Mesenchymal stem cell (in vitro differentiated cells and primary cell): Measurements from ENCODE around the gene NTMT2.

Source experiments
- DNase-seq: peaks from one replicate; pipeline ENCODE4 v3.0.0-alpha.2; 2013
- H2AFZ ChIP-seq: one replicate; pipeline ENCODE4 v1.6.1; 2013; ENCODE audit warnings: low read depth, mild to moderate bottlenecking, control low read depth, inconsistent platforms, low read length, moderate library complexity
- H2AK5ac ChIP-seq: 2 replicates; pipeline ENCODE4 v1.6.1; 2013; ENCODE audit warnings: low read length, moderate library complexity, mild to moderate bottlenecking, inconsistent platforms; ENCODE audit not compliant: severe bottlenecking
- H2BK120ac ChIP-seq: one replicate; pipeline ENCODE4 v1.6.1; 2013; ENCODE audit warnings: low read depth, mild to moderate bottlenecking, inconsistent platforms, low read length, moderate library complexity
- H2BK12ac ChIP-seq, 2 experiments: one replicate each; pipeline ENCODE4 v1.6.1; 2013; ENCODE audit warnings: inconsistent platforms in 2 of 2, low read length in 2 of 2, mild to moderate bottlenecking in 2 of 2, moderate library complexity in 2 of 2, control low read depth in 1 of 2
- H2BK15ac ChIP-seq: one replicate; pipeline ENCODE4 v1.6.1; 2013; ENCODE audit warnings: mild to moderate bottlenecking, low read depth, inconsistent platforms; ENCODE audit not compliant: poor library complexity, severe bottlenecking
- H2BK5ac ChIP-seq: 2 replicates; pipeline ENCODE4 v1.6.1; 2013; ENCODE audit warnings: low read depth, mild to moderate bottlenecking, low read length, control low read depth, inconsistent platforms; ENCODE audit not compliant: poor library complexity, severe bottlenecking
- H3K14ac ChIP-seq, 2 experiments: one replicate each; pipeline ENCODE4 v1.6.1; 2013; ENCODE audit warnings: inconsistent platforms in 2 of 2, low read length in 2 of 2, control low read depth in 1 of 2, mild to moderate bottlenecking in 1 of 2, moderate library complexity in 1 of 2
- H3K18ac ChIP-seq, 2 experiments: one replicate each; pipeline ENCODE4 v1.6.1; 2013; ENCODE audit warnings: inconsistent platforms in 2 of 2, low read length in 2 of 2, control low read depth in 1 of 2, low read depth in 1 of 2, mild to moderate bottlenecking in 1 of 2
- H3K23ac ChIP-seq, 2 experiments: one replicate each; pipeline ENCODE4 v1.6.1; 2013; ENCODE audit warnings: inconsistent platforms in 2 of 2, low read length in 2 of 2, mild to moderate bottlenecking in 2 of 2, moderate library complexity in 2 of 2, control low read depth in 1 of 2
- H3K27ac ChIP-seq: 2 replicates; pipeline ENCODE4 v1.5.1; 2013; ENCODE audit warnings: mild to moderate bottlenecking, moderate library complexity, low read length, control low read depth, inconsistent platforms; ENCODE audit not compliant: poor library complexity, severe bottlenecking
- H3K27me3 ChIP-seq, 2 experiments: 2 replicates each; pipeline versions ENCODE4 v1.6.1 to v1.7.0; 2013; ENCODE audit warnings: low read length in 2 of 2, mild to moderate bottlenecking in 2 of 2, moderate library complexity in 2 of 2, control low read depth in 1 of 2, inconsistent platforms in 1 of 2; ENCODE audit not compliant: control insufficient read depth in 1 of 2, insufficient read depth in 1 of 2
- H3K36me3 ChIP-seq, 2 experiments: 2 replicates each; pipeline versions ENCODE4 v1.6.1 to v1.7.0; 2013; ENCODE audit warnings: low read length in 2 of 2, control low read depth in 1 of 2, inconsistent platforms in 1 of 2, low read depth in 1 of 2, mild to moderate bottlenecking in 1 of 2; ENCODE audit not compliant: insufficient read depth in 2 of 2, control insufficient read depth in 1 of 2
- H3K4ac ChIP-seq, 2 experiments: one replicate each; pipeline ENCODE4 v1.6.1; 2013; ENCODE audit warnings: inconsistent platforms in 2 of 2, low read length in 2 of 2, mild to moderate bottlenecking in 2 of 2, moderate library complexity in 2 of 2, control low read depth in 1 of 2, low read depth in 1 of 2
- H3K4me1 ChIP-seq: 2 replicates; pipeline ENCODE4 v1.6.1; 2013; ENCODE audit warnings: low read depth, low read length, control low read depth; ENCODE audit not compliant: control insufficient read depth, insufficient read depth
- H3K4me2 ChIP-seq: 2 replicates; pipeline ENCODE4 v1.6.1; 2013; ENCODE audit warnings: low read length, mild to moderate bottlenecking, inconsistent platforms; ENCODE audit not compliant: poor library complexity, severe bottlenecking
- H3K4me3 ChIP-seq, 2 experiments: 2 replicates each; pipeline versions ENCODE4 v1.5.1 to v1.7.0; 2013; ENCODE audit warnings: low read length in 2 of 2, mild to moderate bottlenecking in 2 of 2, control low read depth in 1 of 2, low read depth in 1 of 2; ENCODE audit not compliant: insufficient read depth in 1 of 2
- H3K79me1 ChIP-seq: replicated peaks from 2 replicates; pipeline ENCODE4 v1.6.1; 2013; ENCODE audit warnings: mild to moderate bottlenecking, control low read depth, low read length, inconsistent platforms; ENCODE audit not compliant: poor library complexity, severe bottlenecking
- H3K9ac ChIP-seq: 2 replicates; pipeline ENCODE4 v1.7.0; 2013; ENCODE audit warnings: mild to moderate bottlenecking, low read length, moderate library complexity
- H3K9me3 ChIP-seq: 2 replicates; pipeline ENCODE4 v1.7.0; 2013; ENCODE audit warnings: mild to moderate bottlenecking, low read length; ENCODE audit not compliant: control insufficient read depth
- H4K8ac ChIP-seq: one replicate; pipeline ENCODE4 v1.6.1; 2013; ENCODE audit warnings: inconsistent platforms, mild to moderate bottlenecking, low read length, moderate library complexity
- H4K91ac ChIP-seq: one replicate; pipeline ENCODE4 v1.6.1; 2013; ENCODE audit warnings: mild to moderate bottlenecking, low read length, inconsistent platforms
- WGBS: methylation state at CpG from one replicate; pipeline ENCODE4 v1.1.7; 2013; ENCODE audit warnings: mixed read lengths; 5-methylcytosine and 5-hydroxymethylcytosine counted together

The NTMT2 gene

DNA sequence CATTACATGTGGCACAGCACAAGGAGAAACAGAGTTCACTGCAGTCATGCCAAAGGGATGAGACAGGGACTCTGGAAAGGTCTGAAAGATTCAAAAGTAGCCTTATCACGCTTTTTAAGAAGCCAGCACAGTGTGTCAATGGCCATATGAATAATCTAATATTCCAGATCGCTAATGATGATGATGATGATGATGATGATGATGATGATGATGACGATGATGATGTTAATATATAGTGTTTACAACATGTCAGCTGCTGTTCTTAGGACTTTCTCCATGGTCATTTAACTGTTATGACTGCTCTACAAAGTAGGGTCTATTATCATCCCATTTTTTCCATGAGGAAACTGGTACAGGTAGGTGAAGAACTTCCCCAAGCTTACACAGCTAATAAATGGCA is 64.4 kb downstream of the NTMT2 start:
- Histone ChIP-seq H3K4ac (no peak overlapping the region), H4K91ac (no peak overlapping the region), H4K8ac (no peak overlapping the region), H3K4me2 (no peak overlapping the region), H3K18ac (no peak overlapping the region), H3K79me1 (no peaks in the 10 kb centered on the region), H2AK5ac (no peak overlapping the region), H2BK12ac (no peak overlapping the region), H3K36me3 (no peaks in the 10 kb centered on the region), H3K9ac (no peak overlapping the region), H3K27ac (no peak overlapping the region), H3K14ac (no peak overlapping the region), H3K4me1 (no peaks in the 10 kb centered on the region), H2BK15ac (no peak overlapping the region), H3K23ac (no peak overlapping the region), H3K4me3 (no peak overlapping the region), H3K27me3 (no peaks in the 10 kb centered on the region), H2BK5ac (no peak overlapping the region), H2BK120ac (no peak overlapping the region), H2AFZ (no peak overlapping the region), H3K9me3 (no peaks in the 10 kb centered on the region)
- no peak for DNase-seq
- 78% methylated on average over 2 of the region's 3 CpGs for WGBS

DNA sequence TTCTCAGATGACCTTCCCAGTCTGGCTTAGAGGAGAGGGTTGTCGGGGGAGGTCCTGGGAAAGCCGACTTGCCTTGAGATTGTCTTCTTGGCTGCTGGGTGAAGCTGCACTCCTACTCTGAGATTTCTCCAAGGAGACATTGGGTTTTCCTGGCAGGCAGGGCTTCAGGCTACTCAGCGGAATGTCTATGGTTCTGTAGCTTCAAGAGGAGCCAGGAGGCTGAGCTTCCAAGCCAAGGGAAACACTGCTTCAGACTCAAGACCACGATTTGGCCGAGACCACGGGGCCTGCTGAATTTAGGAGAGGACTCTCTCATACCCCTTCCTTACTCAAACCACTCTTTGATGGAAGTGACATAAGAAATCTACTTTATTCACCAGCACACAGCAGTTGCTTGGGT is 67.8 kb downstream of the NTMT2 start:
- Histone ChIP-seq H3K18ac (no peak overlapping the region), H4K8ac (no peak overlapping the region), H3K79me1 (no peaks in the 10 kb centered on the region), H2BK15ac (no peak overlapping the region), H2AFZ (no peak overlapping the region), H3K4me2 (no peak overlapping the region), H4K91ac (no peak overlapping the region), H3K9ac (peak overlapping the region; percentile 79), H3K23ac (no peak overlapping the region), H3K27ac (no peak overlapping the region), H2BK5ac (no peak overlapping the region), H3K9me3 (no peaks in the 10 kb centered on the region), H3K36me3 (no peaks in the 10 kb centered on the region), H3K4me1 (no peaks in the 10 kb centered on the region), H2AK5ac (no peak overlapping the region), H3K4me3 (peak overlapping the region in 1 of 2 experiments; percentile 52), H3K4ac (no peak overlapping the region), H2BK12ac (peak overlapping the region in 1 of 2 experiments; percentile 34), H3K27me3 (no peaks in the 10 kb centered on the region), H2BK120ac (no peak overlapping the region), H3K14ac (no peak overlapping the region)
- DNase-seq = no peak
- WGBS = 97% methylated on average over 6 of the region's 6 CpGs

DNA sequence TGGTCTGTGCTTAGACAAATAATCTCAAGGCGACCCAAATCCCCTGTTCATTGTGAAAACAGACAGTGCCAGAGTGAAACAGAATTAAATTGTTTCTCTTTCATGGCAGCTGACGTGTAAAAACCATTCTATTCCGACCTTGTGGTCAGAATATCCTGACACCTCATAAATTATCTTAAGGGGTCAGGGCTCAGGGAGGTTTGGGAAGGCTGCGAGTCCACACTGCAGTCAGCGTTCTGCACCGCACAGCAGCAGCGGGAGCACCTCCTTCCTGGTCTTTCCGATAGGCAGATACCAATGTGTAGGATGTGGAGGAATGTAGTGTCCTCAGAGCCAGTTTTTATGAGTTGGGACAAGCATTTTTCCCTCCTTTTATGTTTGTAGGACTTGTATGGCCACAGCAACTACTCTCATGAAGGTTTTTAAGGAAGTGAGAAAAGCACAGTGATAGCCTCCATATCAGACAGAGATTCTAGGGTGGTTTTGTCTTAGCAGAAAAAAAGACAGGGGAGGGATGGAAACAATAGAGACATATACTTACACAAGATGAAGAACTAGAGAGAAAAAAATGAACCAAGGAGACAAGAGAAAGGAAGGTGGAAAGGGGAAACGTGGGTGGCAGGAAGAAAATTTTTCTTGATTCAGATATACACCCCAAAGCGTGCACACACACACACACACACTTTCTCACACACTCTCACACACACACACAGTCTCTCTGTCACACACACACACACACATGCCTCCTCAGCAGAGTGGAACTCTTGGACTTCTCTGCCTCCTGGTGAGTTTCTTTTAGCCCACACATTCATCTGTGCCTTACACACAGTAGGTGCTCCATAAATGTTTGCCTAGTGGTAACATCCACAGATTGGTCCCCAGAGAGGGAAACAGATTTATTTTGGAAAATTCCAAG is 68.6 kb downstream of the NTMT2 start:
- Histone ChIP-seq H3K27ac (no peak overlapping the region), H2AK5ac (no peak overlapping the region), H3K4me1 (no peaks in the 10 kb centered on the region), H2AFZ (no peak overlapping the region), H2BK5ac (no peak overlapping the region), H3K36me3 (no peaks in the 10 kb centered on the region), H3K79me1 (no peaks in the 10 kb centered on the region), H3K4me3 (peak overlapping the region in 1 of 2 experiments; percentile 52), H3K18ac (peak overlapping the region in 1 of 2 experiments; percentile 28), H3K4ac (peak overlapping the region in 1 of 2 experiments; percentile 61), H3K9ac (peak overlapping the region; percentile 79), H2BK15ac (no peak overlapping the region), H3K14ac (no peak overlapping the region), H2BK120ac (no peak overlapping the region), H3K4me2 (no peak overlapping the region), H3K27me3 (no peaks in the 10 kb centered on the region), H3K9me3 (no peaks in the 10 kb centered on the region), H2BK12ac (no peak overlapping the region), H4K8ac (peak overlapping the region; percentile 29), H4K91ac (no peak overlapping the region), H3K23ac (no peak overlapping the region)
- WGBS = 60% methylated on average over 8 of the region's 10 CpGs
- peak; percentile 19 for DNase-seq

DNA sequence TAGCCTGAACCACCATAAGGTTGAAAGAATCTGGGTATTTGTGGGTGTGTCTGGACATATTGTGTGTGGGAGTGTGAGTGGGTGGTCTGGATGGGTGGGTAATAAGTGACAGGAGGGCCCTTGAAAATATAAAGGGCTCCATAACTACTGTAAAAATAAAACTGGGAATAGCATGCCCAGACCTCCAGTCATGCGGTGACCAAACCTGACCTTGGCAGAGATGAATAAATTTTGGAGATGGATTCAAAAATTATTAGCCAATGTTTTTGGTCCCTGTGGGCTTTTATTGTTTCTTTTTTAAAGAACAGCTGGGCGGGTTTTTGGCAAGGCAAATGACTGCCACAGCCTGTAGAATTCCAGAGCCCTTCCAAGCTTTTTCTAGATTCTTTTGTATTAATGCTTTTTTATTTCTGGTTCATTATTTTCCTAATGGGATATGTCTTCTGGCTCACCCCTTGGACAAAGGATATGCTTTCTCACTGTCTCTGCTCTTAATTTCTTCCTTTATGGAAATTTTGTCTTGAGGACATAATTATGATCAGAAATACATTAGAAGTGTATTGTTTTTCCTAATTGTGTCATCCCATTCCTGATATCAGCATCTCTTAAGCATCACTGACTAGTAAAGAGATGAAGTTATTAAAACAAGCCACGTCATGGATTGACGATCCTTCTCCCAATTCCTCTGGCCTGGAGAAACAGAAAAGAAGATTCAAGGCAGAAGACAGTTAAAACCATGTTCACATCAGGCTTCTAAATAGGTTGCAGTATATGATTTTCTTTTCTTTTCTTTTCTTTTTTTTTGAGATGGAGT is 69.5 kb downstream of the NTMT2 start:
- no peak overlapping the region for H3K4me2 ChIP-seq
- 100% methylated on average over 1 of the region's 4 CpGs for WGBS
- no peak overlapping the region for H2BK5ac ChIP-seq
- no peak overlapping the region for H4K91ac ChIP-seq
- no peaks in the 10 kb centered on the region for H3K79me1 ChIP-seq
- H3K4me3 ChIP-seq = peak overlapping the region in 1 of 2 experiments; percentile 52
- no peak overlapping the region for H2BK120ac ChIP-seq
- H2BK15ac ChIP-seq = no peak overlapping the region
- no peak overlapping the region for H3K4ac ChIP-seq
- no peak overlapping the region for H3K14ac ChIP-seq
- H2AFZ ChIP-seq = no peak overlapping the region
- no peaks in the 10 kb centered on the region for H3K36me3 ChIP-seq
- H3K27me3 ChIP-seq = no peaks in the 10 kb centered on the region
- H3K27ac ChIP-seq = no peak overlapping the region
- no peak overlapping the region for H2AK5ac ChIP-seq
- no peaks in the 10 kb centered on the region for H3K9me3 ChIP-seq
- no peaks in the 10 kb centered on the region for H3K4me1 ChIP-seq
- H3K9ac ChIP-seq = peak overlapping the region; percentile 79
- no peak overlapping the region for H3K23ac ChIP-seq
- H3K18ac ChIP-seq = no peak overlapping the region
- H2BK12ac ChIP-seq = no peak overlapping the region
- no peak for DNase-seq
- H4K8ac ChIP-seq = no peak overlapping the region
